Stimulated activated CD4-positive, alpha-beta T cell treated with anti-CD3 and anti-CD28 coated beads, Interleukin-4, amount 100 ng/mL, for 48 hours (primary cell): ENCODE data around the gene TBC1D5.

Source experiments
- DNase-seq, 2 donors: peaks; one replicate each; pipeline ENCODE4 v3.0.0-alpha.2; 2020; ENCODE audit warnings: low read depth in 2 of 2

TBC1D5 gene

GRCh38 chr3:17479681-17480405 is 262.6 kb downstream of the TBC1D5 start:
- no peak for DNase-seq

GRCh38 chr3:17478673-17479072 is 263.8 kb downstream of the TBC1D5 start:
- DNase-seq: no peak

GRCh38 chr3:17473761-17474160 is 268.7 kb downstream of the TBC1D5 start:
- no peak for DNase-seq

GRCh38 chr3:17469954-17470353 is 272.5 kb downstream of the TBC1D5 start:
- no peak for DNase-seq

- DNase-seq: no peak
These were observed 272.9 kb downstream of the TBC1D5 start for GRCh38 chr3:17469520-17469919.

- DNase-seq: no peak
These were observed 276.4 kb downstream of the TBC1D5 start for GRCh38 chr3:17466028-17466427.

- no peak for DNase-seq
These were observed 282.9 kb downstream of the TBC1D5 start for GRCh38 chr3:17459470-17459993.

- no peak for DNase-seq
These were observed 285.8 kb downstream of the TBC1D5 start for GRCh38 chr3:17456650-17457049.

- no peak for DNase-seq
These were observed 286.4 kb downstream of the TBC1D5 start for GRCh38 chr3:17456046-17456445.

GRCh38 chr3:17444865-17445264 is 297.6 kb downstream of the TBC1D5 start:
- no peak for DNase-seq

- no peak for DNase-seq
These were observed 299.3 kb downstream of the TBC1D5 start for GRCh38 chr3:17443142-17443541.

GRCh38 chr3:17442332-17443049 is 299.9 kb downstream of the TBC1D5 start:
- no peak for DNase-seq

GRCh38 chr3:17433876-17434275 is 308.6 kb downstream of the TBC1D5 start:
- no peak for DNase-seq

GRCh38 chr3:17432236-17432635 is 310.2 kb downstream of the TBC1D5 start:
- DNase-seq: no peak

- no peak for DNase-seq
These were observed 310.9 kb downstream of the TBC1D5 start for GRCh38 chr3:17431484-17432045.

- DNase-seq: no peak
These were observed 311.4 kb downstream of the TBC1D5 start for GRCh38 chr3:17431004-17431403.

GRCh38 chr3:17430582-17430981 is 311.8 kb downstream of the TBC1D5 start:
- DNase-seq: no peak

GRCh38 chr3:17423786-17424536 is 318.5 kb downstream of the TBC1D5 start:
- DNase-seq: no peak

GRCh38 chr3:17422636-17423035 is 319.8 kb downstream of the TBC1D5 start:
- no peak for DNase-seq

GRCh38 chr3:17420668-17421067 is 321.8 kb downstream of the TBC1D5 start:
- DNase-seq: no peak

- no peak for DNase-seq
These were observed 329.4 kb downstream of the TBC1D5 start for GRCh38 chr3:17412950-17413530.
